ENCODE data around the gene DMXL1.

The DMXL1 gene

GRCh38 chr5:119070828-119071560, at the start of gene DMXL1:
DMXL1 (plus strand) TSS chr5:119071087; CDS start chr5:119071570, 483 bp downstream.
- Histone ChIP-seq H3K36me3 (replicated peaks; ENCODE audit: low read depth, low read length) (no peaks in the 10 kb centered on the region), H3K27me3 (ENCODE audit: low read depth, low read length) (no peaks in the 10 kb centered on the region), H3K79me2 (ENCODE audit: low read length) (peaks cover 45% of the 10 kb centered on the region), H3K9me3 (ENCODE audit: insufficient read depth, low read length) (no peaks in the 10 kb centered on the region), H3K4me1 (ENCODE audit: low read length) (peaks cover 28% of the 10 kb centered on the region), H4K20me1 (ENCODE audit: insufficient read depth, low read length) (peaks cover 4% of the 10 kb centered on the region; the same call in 1 of the 2 replicates), H3K9ac (ENCODE audit: low read length) (peak within 1 kb of the TSS; percentile 87), H3K4me2 (ENCODE audit: low read length) (peak within 1 kb of the TSS; percentile 97), H3K4me3 (ENCODE audit: low read length) (peak within 1 kb of the TSS; percentile 97), H3K27ac (ENCODE audit: low read length) (peak within 1 kb of the TSS; percentile 92), H2AFZ (ENCODE audit: low read depth, low read length) (peak within 1 kb of the TSS; percentile 99)
- TF ChIP-seq EZH2phosphoT487 (IDR thresholded peaks at IDR 0.05; ENCODE audit: low read depth): no peak
- TF ChIP-seq CTCF (IDR thresholded peaks at IDR 0.05; ENCODE audit: low read depth, low read length): no peak

GRCh38 chr5:119021149-119021732, 49.6 kb upstream of the DMXL1 start:
- no peaks in the 10 kb centered on the region for H3K9me3 ChIP-seq (ENCODE audit: insufficient read depth, low read length)

GRCh38 chr5:119022017-119022745, 48.7 kb upstream of the DMXL1 start:
- peak overlapping the region; percentile 34 for H3K4me2 ChIP-seq (ENCODE audit: low read length)
- H3K79me2 ChIP-seq (ENCODE audit: low read length): no peaks in the 10 kb centered on the region
- no peaks in the 10 kb centered on the region for H3K36me3 ChIP-seq (replicated peaks; ENCODE audit: low read depth, low read length)
- TF ChIP-seq EZH2phosphoT487 (IDR thresholded peaks at IDR 0.05; ENCODE audit: low read depth) (no peak), CTCF (IDR thresholded peaks at IDR 0.05; ENCODE audit: low read depth, low read length) (peak; percentile 65)
- H4K20me1 ChIP-seq (ENCODE audit: insufficient read depth, low read length): no peaks in the 10 kb centered on the region
- H3K4me1 ChIP-seq (ENCODE audit: low read length): peaks cover 46% of the 10 kb centered on the region
- 0 out of 2 replicates have a peak overlapping the region, but pooled peaks have one; percentile 34 for H2AFZ ChIP-seq (ENCODE audit: low read depth, low read length)
- no peak overlapping the region for H3K9ac ChIP-seq (ENCODE audit: low read length)
- H3K27me3 ChIP-seq (ENCODE audit: low read depth, low read length): no peaks in the 10 kb centered on the region
- no peak overlapping the region for H3K4me3 ChIP-seq (ENCODE audit: low read length)
- H3K9me3 ChIP-seq (ENCODE audit: insufficient read depth, low read length): no peaks in the 10 kb centered on the region
- H3K27ac ChIP-seq (ENCODE audit: low read length): peak overlapping the region; percentile 21; the same call in 1 of the 2 replicates

More at GRCh38 chr5:119021149-119021732, 49.6 kb upstream of the DMXL1 start:
- no peaks in the 10 kb centered on the region for H3K79me2 ChIP-seq (ENCODE audit: low read length)
- no peaks in the 10 kb centered on the region for H3K36me3 ChIP-seq (replicated peaks; ENCODE audit: low read depth, low read length)
- H3K27ac ChIP-seq (ENCODE audit: low read length): 0 out of 2 replicates have a peak overlapping the region, but pooled peaks have one; percentile 15
- no peak overlapping the region for H3K4me3 ChIP-seq (ENCODE audit: low read length)
- H4K20me1 ChIP-seq (ENCODE audit: insufficient read depth, low read length): no peaks in the 10 kb centered on the region
- no peak for TF ChIP-seq EZH2phosphoT487 (IDR thresholded peaks at IDR 0.05; ENCODE audit: low read depth)
- TF ChIP-seq CTCF (IDR thresholded peaks at IDR 0.05; ENCODE audit: low read depth, low read length): no peak
- H2AFZ ChIP-seq (ENCODE audit: low read depth, low read length): peak overlapping the region; percentile 50; the same call in 1 of the 2 replicates
- no peak overlapping the region for H3K4me2 ChIP-seq (ENCODE audit: low read length)
- no peaks in the 10 kb centered on the region for H3K27me3 ChIP-seq (ENCODE audit: low read depth, low read length)
- H3K4me1 ChIP-seq (ENCODE audit: low read length): peaks cover 53% of the 10 kb centered on the region
- no peak overlapping the region for H3K9ac ChIP-seq (ENCODE audit: low read length)

GRCh38 chr5:119022773-119023172, 48.1 kb upstream of the DMXL1 start:
- Histone ChIP-seq H3K4me2 (ENCODE audit: low read length) (no peak overlapping the region), H3K79me2 (ENCODE audit: low read length) (no peaks in the 10 kb centered on the region), H3K27ac (ENCODE audit: low read length) (no peak overlapping the region; the same call in 1 of the 2 replicates), H3K9ac (ENCODE audit: low read length) (no peak overlapping the region), H3K4me1 (ENCODE audit: low read length) (peaks cover 46% of the 10 kb centered on the region), H3K4me3 (ENCODE audit: low read length) (no peak overlapping the region), H3K36me3 (replicated peaks; ENCODE audit: low read depth, low read length) (no peaks in the 10 kb centered on the region), H2AFZ (ENCODE audit: low read depth, low read length) (no peak overlapping the region), H3K27me3 (ENCODE audit: low read depth, low read length) (no peaks in the 10 kb centered on the region), H4K20me1 (ENCODE audit: insufficient read depth, low read length) (no peaks in the 10 kb centered on the region), H3K9me3 (ENCODE audit: insufficient read depth, low read length) (no peaks in the 10 kb centered on the region)
- TF ChIP-seq EZH2phosphoT487 (IDR thresholded peaks at IDR 0.05; ENCODE audit: low read depth) (no peak), CTCF (IDR thresholded peaks at IDR 0.05; ENCODE audit: low read depth, low read length) (no peak)

Measured in OCI-LY3 (cell line).